IMR-90 (cell line): Measurements from ENCODE around the gene ATP10A. TPM values are rescaled to one million over a fixed set of nuclear protein-coding genes. Genes with fewer than 3 reads are reported as not detected.

ENCODE experiments used
- ATAC-seq: fragments of 200-7000 bp; cut with Tn5 transposase; 2 replicates; pipeline ENCODE4 v1.9.1; 2020; ENCODE audit warnings: low read depth, mild to moderate bottlenecking, moderate library complexity
- BruUV-seq: library from RNA; stranded (reverse); fragments of 400-500 nt; replicated peaks from 2 replicates; lab custom pipeline; 2021; lab: Mats Ljungman, UMichigan
- CTCF ChIA-PET: fragments of 300-600 bp; formaldehyde crosslinking; extraction: SDS; loops from one replicate; lab custom pipeline; 2021; ENCODE audit warnings: antibody characterized with exemption; lab: Yijun Ruan, JAX
- POLR2A ChIA-PET: fragments of 300-600 bp; sonication (Branson Sonifier 250); formaldehyde crosslinking; loops from one replicate; lab custom pipeline; 2022; ENCODE audit warnings: antibody characterized with exemption; ENCODE audit not compliant: unreplicated experiment; lab: Charles Lee
- DNase-seq: peaks from one replicate; pipeline ENCODE4 v3.0.0; 2013
- H2AFZ ChIP-seq: replicated peaks from 2 replicates; pipeline ENCODE3; 2013; ENCODE audit warnings: low read length, mild to moderate bottlenecking; ENCODE audit not compliant: poor library complexity
- H2AK5ac ChIP-seq: 2 replicates; pipeline ENCODE4 v1.6.1; 2013; ENCODE audit warnings: low read depth, low read length, inconsistent platforms
- H2AK9ac ChIP-seq: replicated peaks from 2 replicates; pipeline ENCODE3; 2013; ENCODE audit warnings: mild to moderate bottlenecking, low read depth, low read length, moderate library complexity; ENCODE audit not compliant: poor library complexity
- H2BK120ac ChIP-seq: 2 replicates; pipeline ENCODE4 v1.6.1; 2013; ENCODE audit warnings: low read depth, low read length, inconsistent platforms
- H2BK15ac ChIP-seq: 3 replicates; pipeline ENCODE4 v1.6.1; 2013; ENCODE audit warnings: low read depth, low read length, inconsistent platforms
- H2BK20ac ChIP-seq: 2 replicates; pipeline ENCODE4 v1.6.1; 2013; ENCODE audit warnings: low read depth, mild to moderate bottlenecking, inconsistent platforms, low read length, moderate library complexity
- H2BK5ac ChIP-seq: 2 replicates; pipeline ENCODE4 v1.6.1; 2013; ENCODE audit warnings: mild to moderate bottlenecking, low read depth, low read length, inconsistent platforms; ENCODE audit not compliant: poor library complexity, severe bottlenecking
- H3K14ac ChIP-seq: replicated peaks from 2 replicates; pipeline ENCODE4 v1.6.1; 2013; ENCODE audit warnings: low read depth, low read length, inconsistent platforms
- H3K18ac ChIP-seq: 2 replicates; pipeline ENCODE4 v1.6.1; 2013; ENCODE audit warnings: low read depth, low read length, control low read depth
- H3K23ac ChIP-seq: 2 replicates; pipeline ENCODE4 v1.6.1; 2013; ENCODE audit warnings: low read depth, low read length, inconsistent platforms
- H3K27ac ChIP-seq: 2 replicates; pipeline ENCODE4 v1.5.1; 2013; ENCODE audit warnings: mild to moderate bottlenecking, control low read depth, low read length; ENCODE audit not compliant: insufficient read depth
- H3K27me3 ChIP-seq: 2 replicates; pipeline ENCODE4 v1.6.1; 2013; ENCODE audit warnings: low read length; ENCODE audit not compliant: control insufficient read depth, insufficient read depth
- H3K36me3 ChIP-seq: 2 replicates; pipeline ENCODE4 v1.6.1; 2013; ENCODE audit warnings: low read length, mixed read lengths; ENCODE audit not compliant: control insufficient read depth, insufficient read depth
- H3K4ac ChIP-seq: 2 replicates; pipeline ENCODE4 v1.6.1; 2013; ENCODE audit warnings: low read depth, low read length, inconsistent platforms
- H3K4me1 ChIP-seq: 2 replicates; pipeline ENCODE4 v1.6.1; 2013; ENCODE audit warnings: low read length, mixed read lengths; ENCODE audit not compliant: control insufficient read depth, insufficient read depth
- H3K4me2 ChIP-seq: 2 replicates; pipeline ENCODE4 v1.6.1; 2013; ENCODE audit warnings: low read depth, mild to moderate bottlenecking, control low read depth, low read length, moderate library complexity
- H3K4me3 ChIP-seq: 2 replicates; pipeline ENCODE4 v1.5.1; 2013; ENCODE audit warnings: low read depth, mild to moderate bottlenecking, control low read depth, low read length, moderate library complexity; ENCODE audit not compliant: insufficient read depth
- H3K56ac ChIP-seq: 2 replicates; pipeline ENCODE4 v1.6.1; 2013; ENCODE audit warnings: low read length, inconsistent platforms; ENCODE audit not compliant: insufficient read depth; ENCODE audit errors: extremely low read depth
- H3K79me1 ChIP-seq, 2 experiments: 2 replicates each; pipeline ENCODE4 v1.6.1; 2013; ENCODE audit warnings: low read length in 2 of 2, inconsistent platforms in 1 of 2, low read depth in 1 of 2
- H3K9ac ChIP-seq: 2 replicates; pipeline ENCODE4 v1.6.1; 2013; ENCODE audit warnings: low read depth, low read length, control low read depth
- H3K9me1 ChIP-seq: 2 replicates; pipeline ENCODE4 v1.6.1; 2013; ENCODE audit warnings: low read length, inconsistent platforms; ENCODE audit not compliant: insufficient read depth
- H3K9me3 ChIP-seq: 2 replicates; pipeline ENCODE4 v1.6.1; 2013; ENCODE audit warnings: low read length; ENCODE audit not compliant: control insufficient read depth, insufficient read depth
- H4K20me1 ChIP-seq: 2 replicates; pipeline ENCODE4 v1.6.1; 2013; ENCODE audit warnings: low read length, inconsistent platforms; ENCODE audit not compliant: insufficient read depth
- H4K5ac ChIP-seq: 2 replicates; pipeline ENCODE4 v1.6.1; 2013; ENCODE audit warnings: mild to moderate bottlenecking, low read depth, low read length, control low read depth
- H4K8ac ChIP-seq, 2 experiments: 2 replicates each; pipeline ENCODE4 v1.6.1; 2013; ENCODE audit warnings: low read depth in 2 of 2, low read length in 2 of 2, control low read depth in 1 of 2, inconsistent platforms in 1 of 2
- H4K91ac ChIP-seq: 2 replicates; pipeline ENCODE4 v1.6.1; 2013; ENCODE audit warnings: low read depth, low read length, inconsistent platforms; ENCODE audit not compliant: insufficient read depth
- NFE2L2 ChIP-seq: fragments of 150-350 bp; IDR thresholded peaks from 2 replicates; pipeline ENCODE4 v1.6.1; 2016; ENCODE audit warnings: low read depth, mild to moderate bottlenecking, low read length
- WGBS, 2 experiments: methylation state at CpG; one replicate each; pipeline versions ENCODE4 v1.1.5 to v1.1.7; 2013; ENCODE audit warnings: missing lambda C conversion rate in 2 of 2; ENCODE audit not compliant: insufficient read length in 1 of 2; ENCODE audit errors: extremely low coverage in 2 of 2; 5-methylcytosine and 5-hydroxymethylcytosine counted together
- dilution Hi-C: fragments of 300-500 bp; cut with HindIII; formaldehyde crosslinking; loops from one replicate; pipeline ENCODE4 v1.14.3; 2018; ENCODE audit warnings: low sequenced_read_pairs; ENCODE audit not compliant: unreplicated experiment
- in situ Hi-C: fragments of 300-500 bp; cut with MboI; formaldehyde crosslinking; loops from 3 replicates; pipeline ENCODE4 v1.14.3; 2019; ENCODE audit warnings: low sequenced_read_pairs, inconsistent platforms, mixed read lengths
- intact Hi-C: fragments of 100-400 bp; cut with micrococcal nuclease; formaldehyde crosslinking; loops from 2 replicates; pipeline ENCODE4 v1.10.0; 2022
- polyA plus RNA-seq, 3 experiments: library from polyadenylated mRNA; depleted of rRNA; stranded (reverse); fragments of >200 nt; gene quantifications; 2 replicates each; pipeline ENCODE4 v1.2.3, GENCODE V29; 2012; ENCODE audit warnings: low replicate concordance in 1 of 3
- total RNA-seq: library from RNA; depleted of rRNA; stranded (reverse); fragments of >200 nt; gene quantifications from 2 replicates; pipeline ENCODE4 v1.2.3, GENCODE V29; 2012

The ATP10A gene
- total and polyA plus RNA-seq, 2 of the 4 experiments (the other 2 are of a cell fraction): 13.8 to 16.0 TPM

GRCh38 chr15:25721605-25721955 lies 141.5 kb downstream of the ATP10A start:
- WGBS, 2 experiments: 80% methylated on average over 1 of the region's 8 CpGs; no CpG with 5 or more reads in 1 of the 2 experiments
- TF ChIP-seq NFE2L2: no peak
- BruUV-seq: no TSS peak

More at GRCh38 chr15:25721605-25721955, 141.5 kb downstream of the ATP10A start:
- H3K79me1 ChIP-seq: peaks cover 3 to 5% of the 10 kb centered on the region in 2 experiments; a peak in 1 of 4 replicates
- no peak overlapping the region for H3K27ac ChIP-seq
- peaks cover 5% of the 10 kb centered on the region for H3K4me1 ChIP-seq
- in situ Hi-C loops: loop anchor here (25.0 kb wide), 1 partner anchor 541 kb away; no protein-coding TSS in a partner anchor
- no peak for ATAC-seq
- CTCF ChIA-PET: interaction anchor here (1.1 kb wide), 1 partner anchor 12 kb away, joined by 3 read pairs; no protein-coding TSS in a partner anchor
- H2AK9ac ChIP-seq: no peak overlapping the region
- no peak overlapping the region for H4K5ac ChIP-seq
- H3K9ac ChIP-seq: no peak overlapping the region
- H3K23ac ChIP-seq: no peak overlapping the region
- POLR2A ChIA-PET: no interaction called here
- no peaks in the 10 kb centered on the region for H3K9me3 ChIP-seq
- H2BK15ac ChIP-seq: no peak overlapping the region
- H2BK5ac ChIP-seq: no peak overlapping the region
- no peaks in the 10 kb centered on the region for H4K20me1 ChIP-seq
- no peak for DNase-seq
- H3K4me3 ChIP-seq: no peak overlapping the region
- H3K14ac ChIP-seq: no peak overlapping the region
- no peak overlapping the region for H3K18ac ChIP-seq
- H3K27me3 ChIP-seq: no peaks in the 10 kb centered on the region
- no peak overlapping the region for H3K4me2 ChIP-seq
- H2BK120ac ChIP-seq: no peak overlapping the region
- no peak overlapping the region for H3K56ac ChIP-seq
- dilution Hi-C loops: no loop called here
- peaks cover 11% of the 10 kb centered on the region; the same call in 1 of the 2 replicates for H3K9me1 ChIP-seq
- H3K36me3 ChIP-seq: peaks cover 9% of the 10 kb centered on the region
- no peak overlapping the region for H2BK20ac ChIP-seq
- intact Hi-C loops: no loop called here
- H2AK5ac ChIP-seq: no peak overlapping the region
- H3K4ac ChIP-seq: no peak overlapping the region
- no peak overlapping the region for H4K91ac ChIP-seq
- no peak overlapping the region for H2AFZ ChIP-seq
- no peak overlapping the region for H4K8ac ChIP-seq
